Lower lobe of right lung (tissue), 2 donors: Measurements from ENCODE around the gene HEXD. TPM values are rescaled to one million over a fixed set of nuclear protein-coding genes. Genes with fewer than 3 reads are reported as not detected.

ENCODE experiments used
- ATAC-seq, 2 donors: fragments of 200-7000 bp; cut with Tn5 transposase; one replicate each; pipeline ENCODE4 v1.9.1; 2020 to 2022; ENCODE audit warnings: mild to moderate bottlenecking in 2 of 2, moderate library complexity in 2 of 2
- DNase-seq: peaks from one replicate; pipeline ENCODE4 v3.0.0-alpha.2; 2020
- H3K27ac ChIP-seq: fragments of 200-600 bp; one replicate; pipeline ENCODE4 v1.8.0; 2022
- H3K27me3 ChIP-seq: fragments of 200-600 bp; one replicate; pipeline ENCODE4 v1.8.0; 2022; ENCODE audit warnings: low read depth
- H3K36me3 ChIP-seq: fragments of 200-600 bp; one replicate; pipeline ENCODE4 v1.8.0; 2022; ENCODE audit warnings: mild to moderate bottlenecking
- H3K4me1 ChIP-seq: fragments of 200-600 bp; one replicate; pipeline ENCODE4 v1.8.0; 2022
- H3K4me3 ChIP-seq: fragments of 200-600 bp; one replicate; pipeline ENCODE4 v1.8.0; 2022; ENCODE audit warnings: mild to moderate bottlenecking
- H3K9me3 ChIP-seq: fragments of 200-600 bp; one replicate; pipeline ENCODE4 v1.8.0; 2022
- intact Hi-C: fragments of 100-400 bp; cut with DNase I; formaldehyde crosslinking; loops from one replicate; pipeline ENCODE4 v1.11.0; 2022
- total RNA-seq: library from RNA; stranded (reverse); fragmentation: NEBNext Ultra II Directional; extraction: Animal tissue kit (Norgen Biotek cat#: 25700); gene quantifications from one replicate; pipeline ENCODE4 v1.2.1, GENCODE V29; 2021
- TF ChIP-seq, protein P1 (sequence below): fragments of 200-600 bp; IDR thresholded peaks from one replicate; pipeline ENCODE4 v1.8.0; 2022; ENCODE audit warnings: antibody characterized with exemption, mild to moderate bottlenecking
- donor health status: DM: no; HTN: yes; CAD: no; lungs with severe emphysema.

HEXD gene
- total RNA-seq, 1 donor from 2014 or later = 60.2 TPM

DNA sequence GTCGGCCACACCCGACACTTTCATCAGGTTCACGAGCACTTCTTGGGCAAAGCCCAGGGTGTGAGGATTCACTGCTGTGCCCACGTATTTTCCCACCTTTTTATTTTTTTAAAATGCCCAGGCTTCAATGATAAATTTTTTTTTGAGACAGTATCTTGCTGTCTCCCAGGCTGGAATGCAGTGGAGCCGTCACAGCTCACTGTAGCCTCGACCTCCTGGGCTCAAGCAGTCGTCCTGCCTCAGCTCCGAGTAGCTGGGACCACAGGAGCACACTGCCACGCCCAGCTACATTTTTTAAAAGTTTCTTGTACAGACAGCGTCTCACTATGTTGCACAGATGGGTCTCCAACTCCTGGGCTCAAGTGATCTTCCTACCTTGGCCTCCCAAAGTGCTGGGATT is 28.8 kb upstream of the HEXD start:
- no peak overlapping the region for H3K4me3 ChIP-seq
- TF ChIP-seq, protein P1, sequence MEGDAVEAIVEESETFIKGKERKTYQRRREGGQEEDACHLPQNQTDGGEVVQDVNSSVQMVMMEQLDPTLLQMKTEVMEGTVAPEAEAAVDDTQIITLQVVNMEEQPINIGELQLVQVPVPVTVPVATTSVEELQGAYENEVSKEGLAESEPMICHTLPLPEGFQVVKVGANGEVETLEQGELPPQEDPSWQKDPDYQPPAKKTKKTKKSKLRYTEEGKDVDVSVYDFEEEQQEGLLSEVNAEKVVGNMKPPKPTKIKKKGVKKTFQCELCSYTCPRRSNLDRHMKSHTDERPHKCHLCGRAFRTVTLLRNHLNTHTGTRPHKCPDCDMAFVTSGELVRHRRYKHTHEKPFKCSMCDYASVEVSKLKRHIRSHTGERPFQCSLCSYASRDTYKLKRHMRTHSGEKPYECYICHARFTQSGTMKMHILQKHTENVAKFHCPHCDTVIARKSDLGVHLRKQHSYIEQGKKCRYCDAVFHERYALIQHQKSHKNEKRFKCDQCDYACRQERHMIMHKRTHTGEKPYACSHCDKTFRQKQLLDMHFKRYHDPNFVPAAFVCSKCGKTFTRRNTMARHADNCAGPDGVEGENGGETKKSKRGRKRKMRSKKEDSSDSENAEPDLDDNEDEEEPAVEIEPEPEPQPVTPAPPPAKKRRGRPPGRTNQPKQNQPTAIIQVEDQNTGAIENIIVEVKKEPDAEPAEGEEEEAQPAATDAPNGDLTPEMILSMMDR = no peak
- intact Hi-C loops = no loop called here
- peaks cover 26% of the 10 kb centered on the region for H3K27me3 ChIP-seq
- ATAC-seq = no peak
- H3K27ac ChIP-seq = no peak overlapping the region
- DNase-seq = no peak
- H3K4me1 ChIP-seq = peaks cover 12% of the 10 kb centered on the region
- H3K36me3 ChIP-seq = peaks cover 28% of the 10 kb centered on the region
- no peaks in the 10 kb centered on the region for H3K9me3 ChIP-seq

GRCh38 chr17:82390015-82390859 is 27.9 kb upstream of the HEXD start:
- Histone ChIP-seq H3K36me3 (peaks cover 29% of the 10 kb centered on the region), H3K27ac (no peak overlapping the region), H3K4me1 (peaks cover 4% of the 10 kb centered on the region), H3K27me3 (peaks cover 18% of the 10 kb centered on the region), H3K4me3 (no peak overlapping the region), H3K9me3 (no peaks in the 10 kb centered on the region)
- intact Hi-C loops = no loop called here
- TF ChIP-seq, protein P1 = no peak
- no peak for ATAC-seq
- DNase-seq = no peak

DNA sequence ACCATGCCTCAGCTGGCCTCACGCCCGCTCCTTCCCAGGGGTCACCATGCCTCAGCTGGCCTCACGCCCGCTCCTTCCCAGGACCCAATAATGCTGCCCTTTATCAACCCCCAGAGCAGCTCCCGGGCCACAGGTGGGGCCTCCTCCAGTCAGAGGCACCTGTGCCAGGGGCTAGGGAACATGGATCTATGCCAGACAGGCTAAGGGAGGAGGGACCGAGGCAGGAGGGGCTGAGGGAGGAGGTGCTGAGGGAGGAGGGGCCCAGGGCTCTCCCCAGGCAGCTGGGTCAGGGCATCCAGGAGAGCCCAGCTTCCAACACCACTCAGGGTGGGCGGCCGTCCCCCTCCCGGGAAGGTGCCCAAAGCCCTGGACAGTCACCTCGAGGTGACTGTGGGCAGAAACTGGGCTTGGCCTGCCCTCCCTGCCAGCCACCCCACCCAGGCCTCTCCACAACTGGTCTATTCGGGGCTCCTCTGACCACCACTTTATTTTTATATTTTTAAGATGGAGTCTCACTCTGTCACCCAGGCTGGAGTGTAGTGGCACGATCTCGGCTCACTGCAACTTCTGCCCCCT is 27.2 kb upstream of the HEXD start:
- TF ChIP-seq, protein P1 = no peak
- Histone ChIP-seq H3K9me3 (no peaks in the 10 kb centered on the region), H3K36me3 (peaks cover 29% of the 10 kb centered on the region), H3K27me3 (peaks cover 11% of the 10 kb centered on the region), H3K4me1 (no peaks in the 10 kb centered on the region), H3K27ac (no peak overlapping the region), H3K4me3 (no peak overlapping the region)
- intact Hi-C loops = no loop called here
- ATAC-seq (no peak), DNase-seq (no peak)

DNA sequence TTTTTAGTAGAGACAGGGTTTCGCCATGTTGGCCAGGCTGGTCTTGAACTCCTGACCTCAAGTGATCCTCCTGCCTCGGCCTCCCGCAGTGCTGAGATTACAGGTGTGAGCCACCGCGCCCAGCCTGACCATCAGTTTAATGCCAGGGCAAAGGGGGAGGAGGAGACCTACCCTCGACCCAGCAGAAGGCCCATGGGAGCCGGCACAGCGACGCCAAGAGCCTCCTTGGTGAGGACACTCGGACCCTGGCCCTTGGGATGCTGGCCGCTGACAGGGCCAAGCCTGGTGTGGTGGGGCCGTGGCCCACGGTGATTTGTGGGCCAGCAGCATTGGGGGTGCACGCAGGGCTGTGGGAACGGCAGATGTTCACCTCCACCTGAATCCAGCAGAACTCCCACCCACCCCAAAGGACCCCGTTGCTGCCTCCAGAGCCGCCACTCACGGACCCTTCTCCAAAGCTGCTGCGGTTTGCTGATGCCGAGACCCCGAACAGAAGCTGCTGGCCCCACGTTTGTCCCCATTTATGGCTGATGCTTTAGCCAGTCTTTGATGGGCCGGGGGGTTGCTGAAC is 26.6 kb upstream of the HEXD start:
- no peaks in the 10 kb centered on the region for H3K9me3 ChIP-seq
- no peak overlapping the region for H3K4me3 ChIP-seq
- ATAC-seq = no peak
- intact Hi-C loops = no loop called here
- TF ChIP-seq, protein P1 = no peak
- peaks cover 7% of the 10 kb centered on the region for H3K27me3 ChIP-seq
- H3K36me3 ChIP-seq = peaks cover 29% of the 10 kb centered on the region
- H3K4me1 ChIP-seq = no peaks in the 10 kb centered on the region
- H3K27ac ChIP-seq = no peak overlapping the region
- no peak for DNase-seq

DNA sequence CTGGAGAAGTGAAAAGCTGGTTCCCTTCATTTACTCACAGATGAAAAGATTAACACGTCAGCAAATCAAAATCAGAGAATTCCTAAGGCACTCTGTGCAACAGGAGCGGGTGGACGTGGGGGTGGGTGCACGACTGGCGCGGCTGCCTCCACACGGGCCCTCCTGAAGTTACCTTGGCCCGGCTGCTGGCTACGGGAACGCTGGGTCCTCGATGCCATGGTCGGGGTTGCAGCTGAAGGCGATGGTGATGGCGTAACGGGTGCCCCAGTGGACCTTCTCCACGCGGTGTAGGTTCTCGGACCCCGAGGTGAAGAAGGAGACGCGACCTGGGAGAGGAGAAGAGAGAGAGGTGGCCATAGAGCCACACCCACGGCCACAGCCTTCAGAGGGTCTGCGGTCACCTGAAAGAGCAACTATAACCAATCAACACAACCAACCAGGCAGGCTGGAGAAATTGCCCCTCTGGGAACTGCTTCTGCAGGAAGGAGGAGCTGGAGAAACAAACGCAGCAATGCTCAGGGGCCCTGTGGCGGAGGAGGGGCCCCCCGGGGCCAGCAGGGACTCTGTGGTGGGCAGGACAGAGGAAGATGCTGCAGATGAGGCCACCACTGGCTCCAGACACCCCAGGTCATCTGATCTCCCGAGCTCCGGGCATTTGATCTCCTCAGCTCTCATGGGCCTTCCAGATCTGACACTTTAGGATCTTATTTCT is 25.8 kb upstream of the HEXD start:
- no peaks in the 10 kb centered on the region for H3K27me3 ChIP-seq
- no peak overlapping the region for H3K27ac ChIP-seq
- H3K36me3 ChIP-seq = peaks cover 29% of the 10 kb centered on the region
- no peak for DNase-seq
- no peaks in the 10 kb centered on the region for H3K9me3 ChIP-seq
- intact Hi-C loops = no loop called here
- H3K4me1 ChIP-seq = no peaks in the 10 kb centered on the region
- no peak for ATAC-seq
- H3K4me3 ChIP-seq = no peak overlapping the region
- TF ChIP-seq, protein P1 = no peak
